Stimulated activated CD4-positive, alpha-beta T cell treated with anti-CD3 and anti-CD28 coated beads, TNF-alpha, amount 100 ng/mL, for 24 hours (primary cell): Measurements from ENCODE around the gene MALRD1.

Experiments
- DNase-seq, 3 experiments: peaks; one replicate each; pipeline ENCODE4 v3.0.0-alpha.2; 2020; ENCODE audit warnings: low read depth in 3 of 3

Gene MALRD1

GRCh38 chr10:19640566-19641263 lies 592.1 kb downstream of the MALRD1 start:
- no peak for DNase-seq

GRCh38 chr10:19651549-19651948 lies 602.9 kb downstream of the MALRD1 start:
- no peak for DNase-seq

GRCh38 chr10:19652750-19653149 lies 604.1 kb downstream of the MALRD1 start:
- no peak for DNase-seq

- DNase-seq: no peak
Observed at GRCh38 chr10:19653931-19654330, 605.3 kb downstream of the MALRD1 start.

GRCh38 chr10:19654576-19654975 lies 606.0 kb downstream of the MALRD1 start:
- no peak for DNase-seq

DNA sequence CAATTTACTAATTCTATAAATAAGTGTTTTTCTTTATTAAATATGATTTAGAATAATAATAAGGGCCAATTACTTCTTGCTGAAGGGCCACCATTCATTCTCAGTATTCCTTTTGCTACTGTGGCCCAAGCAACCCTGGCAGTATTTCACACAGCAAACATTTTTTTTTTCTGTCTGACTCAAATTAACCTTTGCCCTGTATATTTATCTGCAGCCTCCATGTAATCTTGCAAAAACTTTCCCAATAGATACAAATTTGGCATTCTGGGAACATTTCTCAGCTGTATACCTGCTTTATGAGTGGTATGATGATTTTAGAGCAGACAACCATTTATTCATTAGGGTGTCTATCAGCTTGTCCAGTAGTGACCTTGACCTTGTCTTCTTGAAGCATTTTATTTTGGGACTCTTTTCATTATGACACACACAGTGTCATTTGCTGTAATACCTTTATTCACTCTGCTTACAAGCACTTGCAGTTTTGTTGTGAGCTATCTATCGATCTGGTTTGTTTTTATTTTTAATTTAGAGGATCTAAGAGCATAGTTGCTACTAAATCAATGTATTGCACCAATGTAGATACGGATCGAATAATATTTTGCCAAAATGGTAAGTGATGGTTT lies 607.9 kb downstream of the MALRD1 start:
- DNase-seq: no peak

- no peak for DNase-seq
Observed at GRCh38 chr10:19658131-19658530, 609.5 kb downstream of the MALRD1 start.

GRCh38 chr10:19658622-19659233 lies 610.1 kb downstream of the MALRD1 start:
- no peak for DNase-seq

- DNase-seq: no peak
Observed at GRCh38 chr10:19659920-19660655, 611.5 kb downstream of the MALRD1 start.

- no peak for DNase-seq
Observed at GRCh38 chr10:19663344-19663743, 614.7 kb downstream of the MALRD1 start.

DNA sequence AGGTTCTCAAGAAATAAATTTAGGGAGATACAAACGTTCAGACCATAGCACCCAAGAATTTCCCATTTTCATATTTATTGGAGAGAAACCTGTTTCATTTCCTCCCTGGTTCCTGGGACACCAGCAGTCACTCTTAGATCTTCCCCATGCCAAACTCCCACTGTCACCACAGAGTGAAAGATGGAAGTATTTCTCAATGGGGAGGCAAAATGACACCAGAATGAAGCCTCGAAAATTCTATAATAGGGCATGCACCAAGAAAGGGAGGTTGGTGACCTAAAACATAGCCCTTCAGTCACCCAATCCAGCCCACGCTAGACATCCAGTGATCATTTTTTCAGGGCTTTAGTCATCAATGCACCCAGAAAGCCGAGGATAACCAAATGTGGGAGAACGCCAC lies 619.5 kb downstream of the MALRD1 start:
- no peak for DNase-seq

GRCh38 chr10:19676063-19676462 lies 627.5 kb downstream of the MALRD1 start:
- no peak for DNase-seq

DNA sequence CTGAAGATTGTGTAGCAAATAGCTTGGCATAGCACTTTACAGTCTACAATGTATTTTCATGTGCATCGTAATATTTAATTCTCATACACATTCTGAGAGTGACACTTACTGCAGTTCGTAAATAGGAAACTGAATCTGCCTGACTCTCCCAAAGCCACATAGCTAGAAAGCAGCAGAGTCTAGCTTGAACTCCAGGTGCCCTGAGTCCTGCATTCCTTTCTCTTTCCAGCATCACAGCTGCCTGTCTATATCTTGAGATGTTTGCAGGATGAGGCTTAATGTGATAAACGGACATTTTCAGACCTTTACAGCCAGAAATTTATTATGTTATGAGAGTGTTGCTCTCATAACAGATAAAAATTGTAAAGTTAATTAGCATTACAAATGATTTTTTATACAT lies 634.8 kb downstream of the MALRD1 start:
- DNase-seq: no peak

- no peak for DNase-seq
Observed at GRCh38 chr10:19683960-19684359, 635.4 kb downstream of the MALRD1 start.

- no peak for DNase-seq
Observed at GRCh38 chr10:19688344-19688743, 639.7 kb downstream of the MALRD1 start.

DNA sequence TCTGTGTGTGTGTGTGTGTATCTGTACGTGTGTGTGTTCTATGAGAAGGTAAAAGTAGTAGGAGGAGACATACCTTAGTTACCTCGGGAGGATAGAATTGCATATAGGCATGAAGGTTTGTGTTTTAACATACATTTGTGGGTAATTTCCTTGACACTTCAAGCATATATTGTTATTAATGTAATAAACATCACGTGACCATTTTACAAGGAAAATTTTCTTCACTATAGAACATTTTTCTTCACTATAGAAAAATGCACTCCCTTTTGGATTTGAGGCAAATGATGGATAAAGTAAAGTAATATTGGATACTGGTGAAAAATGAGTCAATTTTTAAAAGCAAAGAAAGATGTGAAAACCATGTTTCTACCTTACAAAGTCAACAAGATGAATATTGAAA lies 640.6 kb downstream of the MALRD1 start:
- no peak for DNase-seq

- DNase-seq: no peak
Observed at GRCh38 chr10:19699299-19699698, 650.7 kb downstream of the MALRD1 start.

DNA sequence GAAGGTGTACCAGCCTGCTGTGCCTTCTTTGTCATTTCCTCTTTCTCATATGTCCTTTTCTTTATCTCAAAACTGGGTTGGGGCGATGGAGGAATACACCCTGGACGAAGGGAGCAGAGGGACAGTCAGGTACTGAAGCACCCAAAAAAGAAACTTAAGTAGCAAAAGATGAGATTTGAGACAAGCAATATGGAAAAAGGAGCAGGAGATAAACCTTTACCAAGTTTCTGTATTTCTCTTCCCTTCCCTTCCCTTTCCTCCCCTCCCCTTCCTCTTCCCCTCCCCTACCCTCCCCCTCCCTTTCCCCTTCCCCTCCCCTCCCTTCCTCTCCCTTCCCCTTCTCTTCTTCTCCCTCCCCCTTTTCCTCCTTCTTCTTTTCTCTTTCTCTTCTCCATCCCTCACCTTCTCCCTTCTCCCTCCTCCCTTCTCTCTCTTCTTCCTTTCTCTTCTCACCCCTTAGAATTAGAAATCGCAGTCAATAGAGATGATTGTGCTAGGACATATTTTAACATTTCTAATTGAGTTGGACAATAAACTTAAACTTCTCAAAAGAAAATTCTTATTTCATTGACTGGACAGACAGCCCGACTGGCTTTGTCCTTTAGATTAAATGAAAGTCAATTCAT lies 652.9 kb downstream of the MALRD1 start:
- no peak for DNase-seq

GRCh38 chr10:19702215-19702614 lies 653.6 kb downstream of the MALRD1 start:
- DNase-seq: no peak

DNA sequence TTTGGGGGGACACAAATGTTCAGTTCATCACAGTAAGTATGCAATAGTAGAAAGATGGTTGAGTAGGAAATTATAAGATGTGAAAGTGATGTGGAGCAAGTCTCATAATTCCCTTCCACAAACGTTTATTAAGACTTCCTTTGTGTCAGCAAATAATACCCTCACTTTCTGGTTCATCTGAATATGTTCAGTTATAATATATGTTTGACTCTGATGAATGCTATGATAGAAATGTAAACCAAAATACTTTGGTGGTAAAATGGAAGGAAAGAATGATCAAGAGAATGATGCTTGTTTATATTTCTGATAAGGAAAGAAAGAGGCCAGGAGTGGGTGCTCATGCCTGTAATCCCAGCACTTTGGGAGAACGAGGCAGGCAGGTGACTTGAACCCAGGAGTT lies 655.9 kb downstream of the MALRD1 start:
- DNase-seq: no peak

GRCh38 chr10:19705250-19705649 lies 656.6 kb downstream of the MALRD1 start:
- DNase-seq: no peak

GRCh38 chr10:19706904-19707303 lies 658.3 kb downstream of the MALRD1 start:
- DNase-seq: no peak
